ENCODE measurements around the gene PRG3.

DNA sequence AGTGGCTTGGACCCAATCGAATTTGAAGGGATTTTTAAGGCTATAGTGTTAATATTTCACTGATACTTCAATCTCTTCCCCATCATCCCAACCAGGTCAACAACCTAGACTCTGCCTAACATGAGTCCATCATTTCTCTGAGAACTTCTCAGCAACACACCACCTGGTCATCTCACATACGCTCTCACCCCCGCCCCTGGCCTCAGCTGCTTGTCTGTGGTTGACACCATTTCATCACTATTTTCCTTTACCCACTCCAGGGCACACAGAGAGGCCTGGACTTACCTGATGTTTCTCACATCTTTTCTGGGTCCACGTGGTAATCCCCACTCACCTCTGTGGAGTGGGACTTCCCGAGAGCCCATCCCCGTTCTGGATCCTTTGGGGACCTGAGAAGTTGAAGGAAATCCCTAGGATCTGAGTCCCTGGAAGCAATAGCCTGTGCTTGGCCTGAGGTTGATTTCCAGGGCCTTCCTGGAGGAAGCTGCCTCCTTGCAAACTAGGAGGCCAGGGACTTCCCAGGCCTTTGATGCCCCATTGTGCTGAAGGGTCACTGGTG is 39.6 kb downstream of the PRG3 start:
- TF ChIP-seq EZH2 (IDR thresholded peaks at IDR 0.05; ENCODE audit: borderline replicate concordance, insufficient read depth, low read depth, low read length, poor library complexity, severe bottlenecking) (no peak), CTCF (IDR thresholded peaks at IDR 0.05) (no peak)

All from B cell (primary cell).